Neuronal stem cell (in vitro differentiated cells): Measurements from ENCODE around the gene CUTA.
A peak's percentile ranks its signal among the peaks of the same experiment; 100 is the strongest.

Source experiments
- DNase-seq: peaks from one replicate; pipeline ENCODE4 v3.0.0-alpha.2; 2013; ENCODE audit warnings: low spot score
- H2AFZ ChIP-seq: one replicate; pipeline ENCODE4 v1.6.1; 2013; ENCODE audit warnings: mild to moderate bottlenecking, low read length, inconsistent platforms
- H2AK5ac ChIP-seq: 2 replicates; pipeline ENCODE4 v1.6.1; 2013; ENCODE audit warnings: low read depth, mild to moderate bottlenecking, inconsistent platforms, low read length, moderate library complexity, mixed read lengths
- H2BK120ac ChIP-seq: 2 replicates; pipeline ENCODE4 v1.6.1; 2013; ENCODE audit warnings: low read depth, mild to moderate bottlenecking, inconsistent platforms, low read length, moderate library complexity, mixed read lengths
- H2BK12ac ChIP-seq: one replicate; pipeline ENCODE4 v1.6.1; 2013; ENCODE audit warnings: low read length, inconsistent platforms
- H2BK15ac ChIP-seq: 2 replicates; pipeline ENCODE4 v1.6.1; 2013; ENCODE audit warnings: mild to moderate bottlenecking, low read length, inconsistent platforms, mixed read lengths
- H2BK5ac ChIP-seq: one replicate; pipeline ENCODE4 v1.6.1; 2013; ENCODE audit warnings: inconsistent platforms, mild to moderate bottlenecking, low read length, moderate library complexity
- H3K14ac ChIP-seq: one replicate; pipeline ENCODE4 v1.6.1; 2013; ENCODE audit warnings: low read length, inconsistent platforms
- H3K18ac ChIP-seq: 2 replicates; pipeline ENCODE4 v1.6.1; 2013; ENCODE audit warnings: low read length, inconsistent platforms
- H3K23ac ChIP-seq: 2 replicates; pipeline ENCODE4 v1.6.1; 2013; ENCODE audit warnings: low read depth, mild to moderate bottlenecking, mixed read lengths, low read length, inconsistent platforms; ENCODE audit not compliant: poor library complexity
- H3K27ac ChIP-seq: replicated peaks from 3 replicates; pipeline ENCODE4 v1.5.1; 2013; ENCODE audit warnings: low read length, inconsistent platforms
- H3K27me3 ChIP-seq, 3 experiments: 2 replicates each; pipeline ENCODE4 v1.6.1; 2013; ENCODE audit warnings: low read length in 3 of 3, mild to moderate bottlenecking in 2 of 3, inconsistent platforms in 1 of 3, low read depth in 1 of 3, mixed read lengths in 1 of 3, moderate library complexity in 1 of 3; ENCODE audit not compliant: control insufficient read depth in 3 of 3, insufficient read depth in 3 of 3
- H3K36me3 ChIP-seq, 2 donors: replicated peaks in 1 of 2; 2 replicates each; pipeline ENCODE4 v1.6.1; 2013; ENCODE audit warnings: low read length in 2 of 2; ENCODE audit not compliant: control insufficient read depth in 2 of 2, insufficient read depth in 2 of 2
- H3K4ac ChIP-seq: 2 replicates; pipeline ENCODE4 v1.6.1; 2013; ENCODE audit warnings: inconsistent platforms, mild to moderate bottlenecking, low read length, moderate library complexity
- H3K4me1 ChIP-seq, 2 donors: 1 replicate in 1 of 2; 2 replicates in 1 of 2; pipeline ENCODE4 v1.6.1; 2013; ENCODE audit warnings: low read length in 2 of 2, low read depth in 1 of 2; ENCODE audit not compliant: control insufficient read depth in 2 of 2, insufficient read depth in 1 of 2
- H3K4me2 ChIP-seq: one replicate; pipeline ENCODE4 v1.6.1; 2013; ENCODE audit warnings: mild to moderate bottlenecking, low read length, inconsistent platforms; ENCODE audit not compliant: insufficient read depth, poor library complexity, severe bottlenecking
- H3K4me3 ChIP-seq, 2 donors: 2 replicates each; pipeline ENCODE4 v1.5.1; 2013; ENCODE audit warnings: low read length in 2 of 2, mild to moderate bottlenecking in 2 of 2, inconsistent platforms in 1 of 2, moderate library complexity in 1 of 2
- H3K79me1 ChIP-seq: one replicate; pipeline ENCODE4 v1.6.1; 2013; ENCODE audit warnings: low read depth, mild to moderate bottlenecking, inconsistent platforms, low read length, moderate library complexity
- H3K9ac ChIP-seq: one replicate; pipeline ENCODE4 v1.6.1; 2013; ENCODE audit warnings: mild to moderate bottlenecking, low read depth, low read length, inconsistent platforms; ENCODE audit not compliant: poor library complexity
- H3K9me3 ChIP-seq, 2 donors: replicated peaks in 1 of 2; 2 replicates each; pipeline versions ENCODE3 to v1.6.1; 2013; ENCODE audit warnings: low read length in 2 of 2, mild to moderate bottlenecking in 2 of 2, inconsistent platforms in 1 of 2, low read depth in 1 of 2, mixed read lengths in 1 of 2, moderate library complexity in 1 of 2; ENCODE audit not compliant: control insufficient read depth in 2 of 2, insufficient read depth in 1 of 2
- H4K8ac ChIP-seq: one replicate; pipeline ENCODE4 v1.6.1; 2013; ENCODE audit warnings: low read depth, mild to moderate bottlenecking, inconsistent platforms, low read length, moderate library complexity
- H4K91ac ChIP-seq: one replicate; pipeline ENCODE4 v1.6.1; 2013; ENCODE audit warnings: low read length, low read depth, mild to moderate bottlenecking, inconsistent platforms; ENCODE audit not compliant: poor library complexity
- WGBS, 2 donors: extraction: QIAGEN DNeasy Blood & Tissue Kit; methylation state at CpG; one replicate each; pipeline ENCODE4 v1.1.7; 2013; ENCODE audit warnings: missing lambda C conversion rate in 2 of 2, mixed read lengths in 1 of 2; ENCODE audit not compliant: insufficient read length in 2 of 2, insufficient replicate concordance in 1 of 2; ENCODE audit errors: extremely low coverage in 2 of 2; 5-methylcytosine and 5-hydroxymethylcytosine counted together

The CUTA gene

DNA sequence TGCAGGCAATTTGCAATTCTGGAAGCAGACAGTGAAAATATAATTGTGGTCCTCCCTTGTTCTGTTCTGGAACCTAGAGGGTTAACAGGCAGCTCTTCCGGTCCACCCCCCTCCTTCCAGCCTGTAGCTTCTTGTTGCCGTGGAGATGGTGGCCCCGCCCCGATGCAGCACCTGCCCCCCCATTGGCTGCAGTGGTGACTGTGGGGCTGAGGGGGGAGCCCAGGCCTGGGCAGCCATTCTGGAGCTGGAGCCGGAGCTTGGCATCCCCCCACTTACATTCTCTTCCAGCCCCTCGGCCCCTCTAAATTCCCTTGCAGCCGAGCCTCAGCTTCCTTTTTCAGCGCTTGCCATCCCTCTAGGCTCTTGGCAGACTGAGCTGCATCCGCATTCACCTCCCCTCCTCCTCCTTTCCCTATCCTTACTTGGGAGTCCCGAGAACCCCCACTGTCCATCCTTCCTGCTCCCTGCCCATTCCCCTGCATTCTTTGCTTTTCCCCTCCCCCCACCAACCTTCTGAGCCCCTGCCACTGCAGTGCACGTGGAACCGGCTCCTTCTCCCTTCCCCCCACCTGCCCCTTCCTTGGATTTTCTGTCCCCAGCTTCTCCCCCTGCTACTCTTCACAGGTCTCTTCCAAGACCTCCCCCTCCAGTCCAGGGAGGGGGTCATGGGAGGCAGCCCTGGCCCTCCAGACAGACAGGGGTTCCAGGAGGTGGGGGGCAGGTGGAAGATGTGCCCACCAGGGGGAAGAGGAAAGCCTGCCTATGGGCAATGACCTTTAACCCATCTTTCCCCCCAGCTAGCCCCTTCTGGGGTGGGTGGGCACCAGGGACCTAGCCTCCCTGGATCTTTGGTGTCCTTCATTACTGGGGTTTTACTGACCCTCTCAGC lies 13.3 kb upstream of the CUTA start:
- Histone ChIP-seq H2AFZ (peak overlapping the region; percentile 32), H3K14ac (no peak overlapping the region), H2BK120ac (peak overlapping the region; percentile 84), H3K4ac (peak overlapping the region; percentile 67), H3K4me3 (peak overlapping the region; percentile 42 to 82), H4K91ac (no peak overlapping the region), H3K79me1 (peaks cover 18% of the 10 kb centered on the region), H2AK5ac (peak overlapping the region; percentile 97), H3K18ac (peak overlapping the region; percentile 96), H4K8ac (no peak overlapping the region), H3K9ac (peak overlapping the region; percentile 84), H2BK5ac (peak overlapping the region; percentile 85), H3K23ac (no peak overlapping the region), H3K36me3 (peaks cover 16 to 39% of the 10 kb centered on the region in 2 donors), H2BK12ac (no peak overlapping the region), H3K27ac (peak overlapping the region; percentile 96), H3K27me3 (no peaks in the 10 kb centered on the region), H3K9me3 (no peaks in the 10 kb centered on the region), H2BK15ac (peak overlapping the region; percentile 86), H3K4me1 (peaks cover 50 to 62% of the 10 kb centered on the region in 2 donors), H3K4me2 (peak overlapping the region; percentile 75)
- WGBS, 2 donors = no CpG with 5 or more reads among the region's 12 CpGs
- DNase-seq = peak; percentile 83

DNA sequence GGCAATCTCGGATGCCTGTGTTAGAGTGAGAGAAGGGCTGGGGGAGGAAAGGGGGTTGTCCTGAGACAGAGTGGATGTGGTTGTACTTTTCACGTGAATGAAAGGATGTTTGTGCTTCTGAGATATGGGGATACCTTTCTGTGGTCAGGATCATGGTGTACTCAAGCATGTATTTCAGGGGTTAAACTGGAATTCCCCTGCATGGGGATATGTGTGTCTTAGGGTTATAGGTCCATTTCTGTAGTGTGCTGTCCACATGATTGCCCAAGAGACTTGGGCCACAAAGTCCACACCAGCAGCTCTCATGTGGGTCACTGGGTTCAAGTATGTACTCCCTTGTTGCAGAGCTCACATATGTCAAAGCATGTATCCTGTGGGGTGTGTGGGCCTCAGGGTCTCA lies 12.4 kb upstream of the CUTA start:
- H3K9ac ChIP-seq = no peak overlapping the region
- H3K4me1 ChIP-seq = peaks cover 50 to 62% of the 10 kb centered on the region in 2 donors
- peak overlapping the region; percentile 96 for H3K27ac ChIP-seq
- DNase-seq = no peak
- no peak overlapping the region for H3K4me2 ChIP-seq
- H3K14ac ChIP-seq = no peak overlapping the region
- H3K79me1 ChIP-seq = peaks cover 17% of the 10 kb centered on the region
- H4K8ac ChIP-seq = no peak overlapping the region
- WGBS, 2 donors = no CpG with 5 or more reads among the region's 2 CpGs
- no peak overlapping the region for H3K23ac ChIP-seq
- H3K4me3 ChIP-seq = peak overlapping the region in 1 of 2 donors; percentile 42
- no peak overlapping the region for H2BK120ac ChIP-seq
- no peak overlapping the region for H2AK5ac ChIP-seq
- H3K36me3 ChIP-seq = peaks cover 8 to 30% of the 10 kb centered on the region in 2 donors
- no peak overlapping the region for H2BK5ac ChIP-seq
- no peaks in the 10 kb centered on the region for H3K9me3 ChIP-seq
- H4K91ac ChIP-seq = no peak overlapping the region
- H2BK12ac ChIP-seq = no peak overlapping the region
- H3K4ac ChIP-seq = no peak overlapping the region
- no peak overlapping the region for H2BK15ac ChIP-seq
- H2AFZ ChIP-seq = no peak overlapping the region
- no peak overlapping the region for H3K18ac ChIP-seq
- H3K27me3 ChIP-seq = no peaks in the 10 kb centered on the region

DNA sequence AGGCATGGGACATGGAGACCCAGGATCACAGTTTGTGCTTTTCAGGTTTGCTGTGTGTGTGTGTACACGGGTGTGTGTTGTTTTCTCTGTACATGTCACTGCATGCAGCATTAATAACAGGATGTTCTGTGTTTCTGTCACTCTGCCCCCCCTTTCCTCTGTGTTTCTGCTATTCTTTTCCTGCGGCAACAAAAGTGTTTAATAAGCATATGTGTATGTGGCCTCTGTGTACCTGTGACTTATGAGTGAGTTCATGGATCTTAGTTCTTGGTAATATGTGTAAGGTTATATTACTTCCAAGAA lies 11.8 kb upstream of the CUTA start:
- no peak overlapping the region for H3K4me2 ChIP-seq
- H4K91ac ChIP-seq = no peak overlapping the region
- no peaks in the 10 kb centered on the region for H3K9me3 ChIP-seq
- DNase-seq = no peak
- no peak overlapping the region for H2BK5ac ChIP-seq
- H2BK12ac ChIP-seq = no peak overlapping the region
- H3K79me1 ChIP-seq = peaks cover 13% of the 10 kb centered on the region
- H3K36me3 ChIP-seq = peaks cover 4 to 24% of the 10 kb centered on the region in 2 donors
- H3K14ac ChIP-seq = peak overlapping the region; percentile 0
- no peak overlapping the region for H2AFZ ChIP-seq
- no peak overlapping the region for H3K4me3 ChIP-seq
- no peaks in the 10 kb centered on the region for H3K27me3 ChIP-seq
- peak overlapping the region; percentile 96 for H3K27ac ChIP-seq
- H2BK120ac ChIP-seq = no peak overlapping the region
- H2BK15ac ChIP-seq = no peak overlapping the region
- no peak overlapping the region for H3K23ac ChIP-seq
- no peak overlapping the region for H3K4ac ChIP-seq
- H4K8ac ChIP-seq = no peak overlapping the region
- no peak overlapping the region for H2AK5ac ChIP-seq
- H3K9ac ChIP-seq = peak overlapping the region; percentile 64
- H3K18ac ChIP-seq = no peak overlapping the region
- H3K4me1 ChIP-seq = peaks cover 54 to 67% of the 10 kb centered on the region in 2 donors
- WGBS, 2 donors = no CpG with 5 or more reads among the region's 2 CpGs

DNA sequence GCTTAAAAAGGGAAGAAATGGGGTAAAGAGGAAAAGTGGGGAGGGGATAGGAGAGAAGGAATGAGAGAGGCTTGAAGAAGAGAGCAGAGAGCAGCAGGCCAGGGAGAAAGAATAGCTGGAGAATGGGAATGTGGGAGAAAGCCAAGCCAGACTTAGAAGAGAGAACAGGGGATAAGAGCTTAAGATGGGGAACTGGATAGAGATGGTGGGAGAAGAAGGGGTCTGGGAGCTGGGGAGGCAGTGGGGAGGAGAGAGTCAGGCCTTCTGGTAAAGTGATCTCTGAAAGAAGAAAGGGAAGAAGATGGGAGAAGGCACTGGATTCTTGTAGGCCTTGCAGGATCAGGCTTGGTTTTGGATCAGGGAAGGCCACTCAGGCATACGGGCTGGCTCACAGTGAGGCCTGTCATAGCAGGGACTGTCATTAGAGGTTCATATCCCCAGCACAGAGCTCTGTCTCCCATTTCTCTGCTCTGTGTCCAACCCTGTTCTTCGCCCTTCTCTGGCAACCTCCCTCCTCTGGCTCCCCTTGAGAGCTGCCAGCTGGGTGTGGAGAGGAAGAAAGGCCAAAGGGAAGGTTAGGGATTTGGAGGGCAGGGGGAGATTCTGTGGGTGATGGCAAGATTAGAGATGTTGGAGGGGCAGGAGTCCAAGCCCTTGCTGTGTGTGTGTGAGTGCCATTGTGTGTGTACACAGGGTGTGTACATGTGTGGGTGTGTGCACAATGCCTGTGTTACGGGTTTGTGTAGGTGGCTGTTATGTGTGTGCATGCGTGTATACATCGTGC lies 11.3 kb upstream of the CUTA start:
- H3K4me1 ChIP-seq = peaks cover 57 to 72% of the 10 kb centered on the region in 2 donors
- H3K9me3 ChIP-seq = no peaks in the 10 kb centered on the region
- no peak overlapping the region for H4K8ac ChIP-seq
- H3K79me1 ChIP-seq = peaks cover 13% of the 10 kb centered on the region
- peak overlapping the region; percentile 96 for H3K27ac ChIP-seq
- H2BK5ac ChIP-seq = no peak overlapping the region
- H3K9ac ChIP-seq = peak overlapping the region; percentile 89
- H3K23ac ChIP-seq = no peak overlapping the region
- H3K36me3 ChIP-seq = peaks cover 8 to 24% of the 10 kb centered on the region in 2 donors
- no peak for DNase-seq
- no peak overlapping the region for H2BK120ac ChIP-seq
- H2BK15ac ChIP-seq = no peak overlapping the region
- no peak overlapping the region for H3K18ac ChIP-seq
- no peak overlapping the region for H3K4ac ChIP-seq
- no peaks in the 10 kb centered on the region for H3K27me3 ChIP-seq
- peak overlapping the region in 1 of 2 donors; percentile 59 for H3K4me3 ChIP-seq
- WGBS, 2 donors = no CpG with 5 or more reads among the region's 5 CpGs
- peak overlapping the region; percentile 6 for H2AK5ac ChIP-seq
- H2BK12ac ChIP-seq = no peak overlapping the region
- no peak overlapping the region for H4K91ac ChIP-seq
- no peak overlapping the region for H2AFZ ChIP-seq
- peak overlapping the region; percentile 0 for H3K14ac ChIP-seq
- no peak overlapping the region for H3K4me2 ChIP-seq
